Measurements from ENCODE around the gene BTBD9.

The BTBD9 gene

GRCh38 chr6:38499529-38500096 is 140.1 kb downstream of the BTBD9 start:
- DNase-seq (ENCODE audit: extremely low spot score) = no peak
- ChIA-PET POLR2A (no interaction called here), CTCF (no interaction called here)
- TF ChIP-seq CTCF (IDR thresholded peaks at IDR 0.05; ENCODE audit: control extremely low read depth, extremely low read depth, low read depth, missing control alignments) = no peak

GRCh38 chr6:38498805-38499445 is 140.8 kb downstream of the BTBD9 start:
- TF ChIP-seq CTCF (IDR thresholded peaks at IDR 0.05; ENCODE audit: control extremely low read depth, extremely low read depth, low read depth, missing control alignments) = no peak
- ChIA-PET CTCF (interaction anchor here (0.8 to 1.4 kb wide), 3 partner anchors 16 to 519 kb away, joined by 3 to 4 read pairs (median 3); no protein-coding TSS in a partner anchor), POLR2A (interaction anchor here (0.5 kb wide), 1 partner anchor 140 kb away, joined by 5 read pairs; no protein-coding TSS in a partner anchor)
- no peak for DNase-seq (ENCODE audit: extremely low spot score)

- TF ChIP-seq CTCF (IDR thresholded peaks at IDR 0.05; ENCODE audit: control extremely low read depth, extremely low read depth, low read depth, missing control alignments) = no peak
- no peak for DNase-seq (ENCODE audit: extremely low spot score)
- POLR2A ChIA-PET = no interaction called here
- CTCF ChIA-PET = interaction anchor here (0.8 to 1.4 kb wide), 4 partner anchors 15 to 518 kb away, joined by 3 to 5 read pairs (median 4); no protein-coding TSS in a partner anchor
These were observed 141.6 kb downstream of the BTBD9 start for GRCh38 chr6:38498085-38498484.

- no peak for TF ChIP-seq CTCF (IDR thresholded peaks at IDR 0.05; ENCODE audit: control extremely low read depth, extremely low read depth, low read depth, missing control alignments)
- POLR2A ChIA-PET = no interaction called here
- no peak for DNase-seq (ENCODE audit: extremely low spot score)
- CTCF ChIA-PET = interaction anchor here (1.0 to 4.3 kb wide), 4 partner anchors 14 to 73 kb away, joined by 3 to 57 read pairs (median 4); no protein-coding TSS in a partner anchor
These were observed 142.2 kb downstream of the BTBD9 start for GRCh38 chr6:38497546-38497945.

- no peak for TF ChIP-seq CTCF (IDR thresholded peaks at IDR 0.05; ENCODE audit: control extremely low read depth, extremely low read depth, low read depth, missing control alignments)
- peak; percentile 26 for DNase-seq (ENCODE audit: extremely low spot score)
- POLR2A ChIA-PET = no interaction called here
- CTCF ChIA-PET = interaction anchor here (4.3 kb wide), 1 partner anchor 13 kb away, joined by 57 read pairs; no protein-coding TSS in a partner anchor
These were observed 143.7 kb downstream of the BTBD9 start for GRCh38 chr6:38495922-38496635.

- POLR2A ChIA-PET = no interaction called here
- no peak for TF ChIP-seq CTCF (IDR thresholded peaks at IDR 0.05; ENCODE audit: control extremely low read depth, extremely low read depth, low read depth, missing control alignments)
- DNase-seq (ENCODE audit: extremely low spot score) = no peak
- CTCF ChIA-PET = interaction anchor here (2.2 to 4.3 kb wide), 5 partner anchors 12 to 756 kb away, joined by 8 to 57 read pairs (median 17); no protein-coding TSS in a partner anchor
These were observed 144.2 kb downstream of the BTBD9 start for GRCh38 chr6:38495518-38495917.

Data from GM10248 (cell line).